GM08714 (cell line): ENCODE data around the gene PDSS2.

ENCODE experiments used
- H3K4me3 ChIP-seq: fragments of 200-500 bp; sonication (Bioruptor generic); 2 replicates; pipeline ENCODE4 v1.5.1; 2014; ENCODE audit warnings: mild to moderate bottlenecking, low read length, inconsistent platforms
- ZNF274 ChIP-seq: IDR thresholded peaks from 2 replicates; pipeline ENCODE4 v1.6.1; 2012; ENCODE audit warnings: mild to moderate bottlenecking, low read depth, low read length

PDSS2 gene

GRCh38 chr6:107411161-107411560, 48.2 kb downstream of the PDSS2 start:
- TF ChIP-seq ZNF274: no peak
- no peak overlapping the region for H3K4me3 ChIP-seq

GRCh38 chr6:107409942-107410341, 49.4 kb downstream of the PDSS2 start:
- no peak for TF ChIP-seq ZNF274
- H3K4me3 ChIP-seq: no peak overlapping the region

GRCh38 chr6:107408714-107409113, 50.6 kb downstream of the PDSS2 start:
- TF ChIP-seq ZNF274: no peak
- no peak overlapping the region for H3K4me3 ChIP-seq

- H3K4me3 ChIP-seq: no peak overlapping the region
- TF ChIP-seq ZNF274: no peak
Measured at GRCh38 chr6:107405002-107405401, 54.4 kb downstream of the PDSS2 start.

- H3K4me3 ChIP-seq: no peak overlapping the region
- no peak for TF ChIP-seq ZNF274
Measured at GRCh38 chr6:107402533-107402932, 56.8 kb downstream of the PDSS2 start.

- TF ChIP-seq ZNF274: no peak
- H3K4me3 ChIP-seq: no peak overlapping the region
Measured at GRCh38 chr6:107401573-107401972, 57.8 kb downstream of the PDSS2 start.

- TF ChIP-seq ZNF274: no peak
- no peak overlapping the region for H3K4me3 ChIP-seq
Measured at GRCh38 chr6:107400616-107401147, 58.7 kb downstream of the PDSS2 start.

GRCh38 chr6:107399935-107400334, 59.4 kb downstream of the PDSS2 start:
- TF ChIP-seq ZNF274: no peak
- H3K4me3 ChIP-seq: no peak overlapping the region

- no peak overlapping the region for H3K4me3 ChIP-seq
- TF ChIP-seq ZNF274: no peak
Measured at GRCh38 chr6:107398001-107398400, 61.4 kb downstream of the PDSS2 start.

GRCh38 chr6:107396211-107396610, 63.2 kb downstream of the PDSS2 start:
- H3K4me3 ChIP-seq: no peak overlapping the region
- TF ChIP-seq ZNF274: no peak

- H3K4me3 ChIP-seq: no peak overlapping the region
- TF ChIP-seq ZNF274: no peak
Measured at GRCh38 chr6:107392069-107392468, 67.3 kb downstream of the PDSS2 start.

GRCh38 chr6:107390685-107391435, 68.5 kb downstream of the PDSS2 start:
- no peak for TF ChIP-seq ZNF274
- H3K4me3 ChIP-seq: no peak overlapping the region

- no peak for TF ChIP-seq ZNF274
- H3K4me3 ChIP-seq: no peak overlapping the region
Measured at GRCh38 chr6:107390056-107390455, 69.3 kb downstream of the PDSS2 start.

GRCh38 chr6:107386904-107387303, 72.5 kb downstream of the PDSS2 start:
- H3K4me3 ChIP-seq: no peak overlapping the region
- no peak for TF ChIP-seq ZNF274

- TF ChIP-seq ZNF274: no peak
- H3K4me3 ChIP-seq: no peak overlapping the region
Measured at GRCh38 chr6:107386340-107386739, 73.0 kb downstream of the PDSS2 start.

- no peak overlapping the region for H3K4me3 ChIP-seq
- no peak for TF ChIP-seq ZNF274
Measured at GRCh38 chr6:107383705-107384104, 75.7 kb downstream of the PDSS2 start.
